Astrocyte of the cerebellum (primary cell): ENCODE results near the gene DSG3.
"Not testable (repeated sequence)": the region's sequence is repeated elsewhere in the genome, so short reads cannot be mapped to it uniquely, and the experiment has no call there.

ENCODE experiments used
- DNase-seq: peaks from one replicate; pipeline ENCODE4 v3.0.0-alpha.2; 2011; ENCODE audit warnings: low read depth
- H3K4me3 ChIP-seq: 2 replicates; pipeline ENCODE4 v1.5.1; 2011; ENCODE audit warnings: mild to moderate bottlenecking, low read depth, low read length, moderate library complexity
- CTCF ChIP-seq: IDR thresholded peaks from 2 replicates; pipeline ENCODE4 v1.5.1; 2012; ENCODE audit warnings: low read length, low read depth, moderate library complexity, mild to moderate bottlenecking; ENCODE audit errors: missing control alignments
- in situ Hi-C: cut with HindIII; loops from 2 replicates; pipeline ENCODE4 v1.10.0; 2017; ENCODE audit warnings: low sequenced_read_pairs

DSG3 gene

GRCh38 chr18:31500051-31500688 lies 52.6 kb downstream of the DSG3 start:
- DNase-seq = no peak
- in situ Hi-C loops = no loop called here

GRCh38 chr18:31503011-31503410 lies 55.5 kb downstream of the DSG3 start:
- H3K4me3 ChIP-seq = no peak overlapping the region
- no peak for DNase-seq
- TF ChIP-seq CTCF = no peak
- in situ Hi-C loops = no loop called here

More at GRCh38 chr18:31500051-31500688, 52.6 kb downstream of the DSG3 start:
- no peak overlapping the region for H3K4me3 ChIP-seq
- no peak for TF ChIP-seq CTCF

GRCh38 chr18:31504455-31505147 lies 57.1 kb downstream of the DSG3 start:
- in situ Hi-C loops = no loop called here
- no peak for DNase-seq
- no peak overlapping the region for H3K4me3 ChIP-seq
- no peak for TF ChIP-seq CTCF

GRCh38 chr18:31505156-31505555 lies 57.6 kb downstream of the DSG3 start:
- no peak for DNase-seq
- in situ Hi-C loops = no loop called here
- TF ChIP-seq CTCF = no peak
- H3K4me3 ChIP-seq = no peak overlapping the region

- H3K4me3 ChIP-seq = no peak overlapping the region
- in situ Hi-C loops = no loop called here
- DNase-seq = no peak
- TF ChIP-seq CTCF = peak; percentile 54
These were observed 58.6 kb downstream of the DSG3 start for GRCh38 chr18:31506024-31506742.

- in situ Hi-C loops = not testable (repeated sequence)
These were observed 59.6 kb downstream of the DSG3 start for GRCh38 chr18:31507124-31507523.

GRCh38 chr18:31508781-31509180 lies 61.2 kb downstream of the DSG3 start:
- DNase-seq = no peak
- H3K4me3 ChIP-seq = no peak overlapping the region
- in situ Hi-C loops = no loop called here
- TF ChIP-seq CTCF = no peak

More at GRCh38 chr18:31507124-31507523, 59.6 kb downstream of the DSG3 start:
- H3K4me3 ChIP-seq, DNase-seq: not testable (repeated sequence)
